GM23338 (cell line): ENCODE results near the gene CCDC121. TPM values are rescaled to one million over a fixed set of nuclear protein-coding genes. Genes with fewer than 3 reads are reported as not detected.

Source experiments
- polyA plus RNA-seq: library from polyadenylated mRNA; unstranded; fragments of >200 nt; fragmentation: Nextera tagmentation; extraction: Ambion mirVana; gene quantifications from 2 replicates; pipeline ENCODE4 v1.2.1, GENCODE V29; 2016
- small RNA-seq: library from RNA; depleted of rRNA; stranded (forward); fragments of <200 nt; gene quantifications from one replicate; pipeline ENCODE3, GENCODE V24; 2014; ENCODE audit warnings: low replicate concordance
- total RNA-seq: library from RNA; depleted of rRNA; stranded (reverse); fragments of >200 nt; shearing (Covaris generic); gene quantifications from 2 replicates; pipeline ENCODE4 v1.2.3, GENCODE V29; 2014; rRNA removed

The CCDC121 gene
- total and polyA plus RNA-seq, 2 experiments from 2014 or later = 1.6 to 1.9 TPM

Small RNAs within 50 kb of the gene (small RNA-seq; reads per million reads assigned to genes)
- not detected for gene RF00340

Other genes starting within 250 kb of the CCDC121 start
- 13.2 and 13.4 TPM in 2 replicates for gene ZNF513, start 248.3 kb downstream of the CCDC121 start, total RNA-seq
- gene ZNF513, start 248.3 kb downstream of the CCDC121 start, polyA plus RNA-seq = 10.4 and 11.3 TPM in 2 replicates
- gene PPM1G, start 219.4 kb downstream of the CCDC121 start, total RNA-seq = 178 and 183 TPM in 2 replicates
- 201 and 211 TPM in 2 replicates for gene PPM1G, start 219.4 kb downstream of the CCDC121 start, polyA plus RNA-seq
- 118 and 128 TPM in 2 replicates for gene NRBP1, start 200.4 kb downstream of the CCDC121 start, total RNA-seq
- 73.4 and 75.0 TPM in 2 replicates for gene NRBP1, start 200.4 kb downstream of the CCDC121 start, polyA plus RNA-seq
- gene KRTCAP3, start 186.6 kb downstream of the CCDC121 start, total RNA-seq = 6.6 and 15.8 TPM in 2 replicates
- 51.2 and 52.4 TPM in 2 replicates for gene KRTCAP3, start 186.6 kb downstream of the CCDC121 start, polyA plus RNA-seq
- 17.2 and 17.6 TPM in 2 replicates for gene IFT172, start 139.3 kb downstream of the CCDC121 start, total RNA-seq
- gene IFT172, start 139.3 kb downstream of the CCDC121 start, polyA plus RNA-seq = 8.9 and 9.1 TPM in 2 replicates
- 13.3 and 13.7 TPM in 2 replicates for gene FNDC4, start 133.8 kb downstream of the CCDC121 start, total RNA-seq
- gene FNDC4, start 133.8 kb downstream of the CCDC121 start, polyA plus RNA-seq = 5.9 and 7.8 TPM in 2 replicates
- not detected in 2 replicates for gene GCKR, start 132.2 kb downstream of the CCDC121 start, total RNA-seq
- gene GCKR, start 132.2 kb downstream of the CCDC121 start, polyA plus RNA-seq = not detected in 2 replicates
- 26.5 and 38.4 TPM in 2 replicates for gene ZNF512, start 46.0 kb downstream of the CCDC121 start, total RNA-seq
- gene ZNF512, start 46.0 kb downstream of the CCDC121 start, polyA plus RNA-seq = 21.8 and 26.0 TPM in 2 replicates
- gene GPN1, start within 50 bp of the CCDC121 start, total RNA-seq = 40.3 and 41.2 TPM in 2 replicates
- 20.8 and 23.7 TPM in 2 replicates for gene GPN1, start within 50 bp of the CCDC121 start, polyA plus RNA-seq
- gene SUPT7L, start 34.6 kb upstream of the CCDC121 start, total RNA-seq = 16.5 and 17.7 TPM in 2 replicates
- 13.5 and 13.7 TPM in 2 replicates for gene SUPT7L, start 34.6 kb upstream of the CCDC121 start, polyA plus RNA-seq
- gene SLC4A1AP, start 34.9 kb upstream of the CCDC121 start, total RNA-seq = 19.0 and 24.3 TPM in 2 replicates
- 25.2 and 29.2 TPM in 2 replicates for gene SLC4A1AP, start 34.9 kb upstream of the CCDC121 start, polyA plus RNA-seq
- gene MRPL33, start 142.7 kb upstream of the CCDC121 start, total RNA-seq = 80.5 and 83.9 TPM in 2 replicates
- 292 and 310 TPM in 2 replicates for gene MRPL33, start 142.7 kb upstream of the CCDC121 start, polyA plus RNA-seq